ENCODE results near the gene TBC1D25.

TBC1D25 gene

GRCh38 chrX:48569958-48570357 lies 30.4 kb downstream of the TBC1D25 start:
- FAIRE-seq = no peak

DNA sequence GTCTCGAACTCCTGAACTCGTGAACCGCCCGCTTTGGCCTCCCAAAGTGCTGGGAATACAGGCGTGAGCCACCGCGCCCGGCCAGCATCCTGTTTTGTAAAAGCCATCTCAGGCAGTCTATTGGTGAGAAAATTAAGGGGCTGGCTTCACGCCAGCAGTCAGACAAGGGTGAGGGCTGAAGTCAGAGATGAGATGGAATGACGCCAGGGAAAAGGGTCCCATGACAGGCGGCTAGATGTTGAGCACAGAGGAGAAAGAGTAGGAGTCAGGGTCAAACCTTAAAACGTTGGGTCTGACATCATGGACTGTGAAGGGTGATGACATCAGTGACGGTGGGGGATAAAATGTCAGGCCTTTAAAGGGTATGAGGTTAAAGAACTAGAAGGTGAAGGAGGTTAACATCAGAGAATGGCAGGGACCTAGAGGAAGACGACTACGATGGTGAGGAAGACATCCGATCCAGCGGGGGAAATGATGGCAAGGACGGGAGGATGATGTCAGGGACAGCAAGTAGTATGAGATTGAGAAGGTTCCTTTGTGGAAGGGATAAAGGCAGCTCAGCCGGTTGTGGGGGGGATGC lies 34.3 kb downstream of the TBC1D25 start:
- FAIRE-seq = no peak

- no peak for FAIRE-seq
Observed at GRCh38 chrX:48574270-48575266, 35.1 kb downstream of the TBC1D25 start, which contains the start of gene RBM3. RBM3 (plus strand) TSS chrX:48574484; CDS start chrX:48575181, 697 bp downstream.

GRCh38 chrX:48575642-48576041 lies 36.1 kb downstream of the TBC1D25 start:
- no peak for FAIRE-seq

- no peak for FAIRE-seq
Observed at GRCh38 chrX:48576108-48576507, 36.6 kb downstream of the TBC1D25 start.

DNA sequence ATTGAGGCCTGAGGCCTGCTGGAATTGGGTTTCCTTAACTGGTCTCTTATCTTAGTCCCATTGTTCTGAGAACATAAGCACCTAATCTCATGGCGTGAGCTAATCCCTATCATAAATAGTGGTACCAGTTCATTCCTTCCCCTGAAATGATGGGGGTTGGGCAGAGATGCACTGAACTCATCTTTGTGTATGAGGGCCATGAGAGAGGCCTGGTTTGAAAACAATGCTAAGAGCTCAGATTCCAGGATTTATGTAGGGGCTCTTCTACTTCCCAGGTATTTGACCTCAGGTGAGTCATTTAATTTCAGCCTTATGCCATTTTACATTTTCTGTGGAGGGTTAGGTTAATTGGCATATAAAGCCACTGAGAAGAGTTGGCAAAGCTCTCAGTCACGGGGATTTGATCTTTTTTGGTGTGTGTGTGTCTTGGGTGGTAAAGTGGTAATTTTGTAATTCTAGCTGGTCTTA lies 39.2 kb downstream of the TBC1D25 start:
- no peak for FAIRE-seq

DNA sequence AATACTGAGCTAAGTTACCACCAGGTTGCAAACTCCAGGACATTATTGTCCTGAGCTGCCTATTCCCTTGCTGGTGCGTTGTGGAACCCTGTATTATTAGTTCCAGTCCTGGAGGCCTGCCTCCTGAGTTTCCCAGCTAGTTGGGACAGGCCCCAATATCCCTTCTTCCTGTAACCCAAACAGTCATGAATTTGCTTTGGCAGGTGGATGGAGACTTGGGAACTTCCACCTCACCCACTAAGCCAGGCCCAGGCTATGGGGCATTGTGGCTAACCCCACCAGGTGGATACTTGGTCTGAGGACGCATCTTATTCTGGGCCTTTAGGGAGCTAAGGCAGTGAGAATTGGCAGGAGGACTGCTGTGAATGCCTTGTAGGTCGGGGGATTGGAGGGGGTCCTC lies 39.7 kb downstream of the TBC1D25 start:
- FAIRE-seq = no peak

DNA sequence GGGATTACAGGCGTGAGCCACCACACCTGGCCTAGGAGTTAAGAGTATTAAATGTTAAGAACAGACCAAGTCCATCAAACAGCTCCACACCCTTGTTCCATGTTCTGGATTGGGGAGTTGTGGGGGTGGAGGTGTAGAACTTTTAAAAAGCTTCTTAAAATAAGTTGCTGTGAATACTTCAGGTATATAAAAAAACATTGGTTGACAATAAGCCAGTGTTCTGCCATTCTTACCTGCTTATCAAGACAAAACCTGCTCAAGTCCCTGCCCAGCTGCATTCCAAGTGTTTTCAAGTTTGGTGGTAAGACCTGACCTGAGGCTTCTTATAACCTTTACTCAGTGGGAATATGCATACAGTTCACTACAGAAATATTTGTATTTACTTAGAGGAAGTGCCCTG lies 41.1 kb downstream of the TBC1D25 start:
- FAIRE-seq = no peak

DNA sequence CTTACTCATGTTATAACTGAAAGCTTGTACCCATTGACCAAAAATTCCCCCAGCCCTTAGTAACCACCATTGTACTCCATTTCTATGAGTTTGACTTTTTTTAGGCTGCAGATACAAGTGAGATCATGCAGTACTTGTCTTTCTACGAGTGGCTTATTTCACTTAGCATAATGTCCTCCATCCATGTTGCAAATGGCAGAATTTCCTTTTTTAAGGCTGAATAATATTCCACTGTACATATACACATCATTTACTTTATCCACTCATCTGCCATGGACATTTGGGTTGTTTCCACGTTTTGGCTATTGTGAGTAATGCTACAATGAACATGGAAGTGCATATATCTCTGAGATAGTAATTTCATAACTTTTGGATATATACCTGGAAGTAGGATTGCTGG lies 45.2 kb downstream of the TBC1D25 start:
- FAIRE-seq = no peak

DNA sequence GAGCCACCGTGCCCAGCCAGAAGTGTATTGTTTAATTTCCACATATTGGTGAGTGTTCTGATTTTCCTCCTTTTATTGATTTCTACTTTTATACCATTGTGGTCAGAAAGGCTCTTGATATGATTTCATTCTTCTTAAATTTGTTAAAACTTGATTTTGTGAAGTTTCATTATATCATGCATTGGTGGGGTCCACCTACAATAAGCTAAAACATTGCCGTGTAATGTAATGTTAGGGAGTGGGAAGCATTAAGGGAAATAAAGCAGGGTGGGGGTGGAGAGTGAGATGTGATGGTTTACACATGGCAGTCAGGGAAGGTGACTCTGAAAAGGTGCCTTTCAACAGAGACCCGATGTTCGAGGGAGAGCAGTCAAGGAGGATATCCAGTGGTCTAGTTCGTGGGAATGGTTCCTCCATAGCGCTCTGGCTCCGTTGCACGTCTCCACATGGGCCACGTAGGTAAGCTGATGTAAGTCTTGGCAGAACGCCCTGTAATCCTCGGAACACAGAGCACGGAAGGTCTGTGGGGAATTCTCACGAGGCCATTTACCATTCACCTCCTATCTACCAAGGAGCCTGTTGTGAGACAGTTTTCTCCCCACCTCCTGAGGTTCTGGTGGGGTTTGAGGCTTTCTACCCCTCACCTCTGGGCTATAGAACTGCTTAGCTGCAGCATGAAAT lies 50.1 kb downstream of the TBC1D25 start:
- FAIRE-seq = no peak

GRCh38 chrX:48590203-48591103 lies 50.9 kb downstream of the TBC1D25 start:
- no peak for FAIRE-seq

DNA sequence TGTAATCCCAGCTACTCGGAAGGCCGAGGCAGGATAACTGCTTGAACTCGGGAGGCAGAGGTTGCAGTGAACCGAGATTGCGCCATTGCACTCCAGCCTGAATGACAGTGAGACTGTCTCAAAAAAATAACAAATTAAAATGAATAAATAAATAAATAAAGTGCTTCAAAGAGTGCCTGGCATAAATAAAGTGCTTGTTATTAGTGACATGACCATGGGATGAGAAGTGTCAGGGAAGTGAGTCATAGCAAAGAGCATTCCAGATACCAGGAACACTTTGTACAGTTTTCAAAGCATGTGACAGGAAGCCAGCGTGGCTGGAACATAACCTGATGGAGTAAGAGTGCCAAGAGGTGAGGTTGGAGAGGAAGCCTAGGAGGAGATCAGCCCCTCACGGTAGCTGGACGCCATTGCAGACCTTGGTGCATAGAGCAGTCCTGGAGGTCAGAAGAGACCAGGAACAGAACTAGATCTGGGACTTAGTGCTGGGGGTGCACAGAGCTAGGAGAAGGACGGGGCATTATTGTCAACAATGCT lies 51.8 kb downstream of the TBC1D25 start:
- FAIRE-seq = no peak

DNA sequence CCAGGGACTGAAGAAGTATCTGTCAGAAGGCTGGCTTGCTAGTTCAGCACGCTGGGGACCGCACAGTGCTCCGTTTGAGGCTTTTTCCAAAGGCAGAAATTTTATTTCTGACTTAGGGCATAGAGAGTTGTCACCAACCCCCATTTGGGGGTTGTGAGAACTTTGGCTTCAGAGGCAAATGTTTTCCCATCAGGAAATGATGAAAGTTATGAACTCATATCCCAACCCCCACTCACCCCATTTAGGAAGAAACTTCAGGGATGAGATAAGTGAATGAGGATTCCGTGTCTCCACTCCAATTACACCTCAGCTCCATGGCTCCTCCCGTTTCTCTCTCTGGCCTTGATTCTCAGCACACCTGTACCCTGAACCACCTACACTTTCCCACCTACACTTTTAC lies 53.5 kb downstream of the TBC1D25 start:
- FAIRE-seq = no peak

DNA sequence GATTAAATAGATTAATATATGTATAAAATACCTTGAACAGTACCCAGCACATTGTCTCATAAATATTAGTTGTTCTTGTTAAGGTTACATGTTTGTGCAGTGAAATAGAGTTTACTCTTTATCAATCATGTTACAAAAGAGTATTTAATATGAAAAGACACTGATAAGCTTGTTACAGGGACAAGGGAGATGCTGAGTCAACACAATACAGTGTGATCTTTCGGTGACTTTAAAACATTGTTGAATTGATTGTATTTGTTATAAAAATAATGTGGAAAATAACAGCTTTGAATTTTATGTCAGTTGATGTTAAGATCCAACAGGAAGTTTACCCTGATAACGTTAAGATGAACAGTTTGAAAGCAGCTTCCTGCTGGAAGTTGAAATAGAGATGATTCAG lies 56.4 kb downstream of the TBC1D25 start:
- no peak for FAIRE-seq

DNA sequence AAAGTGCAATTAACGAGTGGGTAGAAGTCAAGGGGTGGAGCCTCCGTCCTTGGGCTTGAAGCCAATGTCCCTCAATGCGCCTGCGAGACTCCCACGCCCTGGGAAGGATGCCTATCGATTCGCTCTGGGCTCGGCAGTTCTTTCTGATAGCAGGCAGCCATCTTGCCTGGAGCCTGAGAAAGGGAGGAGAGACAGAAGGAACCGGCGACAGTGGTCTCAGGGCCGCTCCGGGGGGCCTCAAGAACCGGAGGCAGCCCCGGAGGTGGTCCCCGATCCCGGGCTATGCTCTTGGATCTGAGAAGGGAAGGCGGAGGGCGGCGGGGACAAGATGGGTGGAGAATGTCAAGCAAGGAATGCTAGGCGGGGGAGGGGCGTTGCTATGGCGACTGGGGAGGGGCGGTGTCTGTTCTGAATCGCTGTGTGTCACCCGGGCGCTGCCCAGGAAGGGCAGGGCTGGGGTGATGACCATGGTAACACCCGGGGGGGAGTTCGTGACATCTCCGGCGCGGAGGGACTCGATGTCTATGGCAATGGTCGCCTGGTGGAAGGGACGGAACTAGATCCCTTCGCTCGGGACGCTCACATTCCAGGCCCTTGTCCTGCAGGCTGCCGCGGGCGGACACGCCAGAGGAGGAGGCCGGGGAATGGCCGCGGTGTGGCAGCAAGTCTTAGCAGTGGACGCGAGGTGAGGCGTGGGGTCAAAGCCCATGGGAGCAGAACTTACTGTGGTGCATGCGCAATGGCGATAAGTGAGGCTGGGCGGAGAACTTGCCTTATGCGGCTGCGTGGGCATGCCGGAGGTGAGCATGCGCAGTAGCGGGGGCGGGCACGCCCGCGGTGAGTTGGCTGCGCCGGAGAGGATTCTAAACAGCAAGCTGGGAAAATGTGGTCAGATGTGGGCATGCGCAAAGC lies 58.1 kb downstream of the TBC1D25 start, which contains the start of gene WDR13:
WDR13 (plus strand) TSS at position 140 of the 912 bp plus-strand sequence; CDS start at position 645, 505 bp downstream.
- peak; percentile 67 for FAIRE-seq

- no peak for FAIRE-seq
Observed at GRCh38 chrX:48598614-48599013, 59.1 kb downstream of the TBC1D25 start.

DNA sequence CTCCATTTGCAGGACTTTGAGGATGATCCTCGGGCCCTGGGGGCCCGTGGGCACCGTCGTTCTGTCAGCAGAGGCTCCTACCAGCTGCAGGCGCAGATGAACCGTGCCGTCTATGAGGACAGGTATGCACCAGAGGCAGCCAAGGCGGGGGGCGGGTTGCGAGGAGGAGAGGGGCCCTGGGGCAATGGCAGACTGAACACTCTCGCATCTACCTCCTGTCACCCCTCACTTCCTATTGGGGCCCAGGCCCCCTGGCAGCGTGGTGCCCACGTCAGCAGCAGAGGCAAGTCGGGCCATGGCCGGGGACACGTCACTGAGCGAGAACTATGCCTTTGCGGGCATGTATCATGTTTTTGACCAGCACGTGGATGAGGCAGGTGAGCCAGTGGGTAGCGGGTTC lies 59.8 kb downstream of the TBC1D25 start:
- FAIRE-seq = no peak

DNA sequence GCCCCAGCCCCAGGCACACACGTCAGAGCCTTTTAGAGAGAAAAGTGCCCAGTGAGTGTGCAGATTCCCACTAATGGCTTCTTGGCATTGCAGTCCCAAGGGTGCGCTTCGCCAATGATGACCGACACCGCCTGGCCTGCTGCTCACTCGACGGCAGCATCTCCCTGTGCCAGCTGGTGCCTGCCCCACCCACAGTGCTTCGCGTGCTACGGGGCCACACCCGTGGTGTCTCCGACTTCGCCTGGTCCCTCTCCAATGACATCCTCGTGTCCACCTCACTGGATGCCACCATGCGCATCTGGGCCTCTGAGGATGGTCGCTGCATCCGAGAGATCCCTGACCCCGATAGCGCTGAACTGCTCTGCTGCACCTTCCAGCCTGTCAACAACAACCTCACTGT lies 60.7 kb downstream of the TBC1D25 start:
- no peak for FAIRE-seq

DNA sequence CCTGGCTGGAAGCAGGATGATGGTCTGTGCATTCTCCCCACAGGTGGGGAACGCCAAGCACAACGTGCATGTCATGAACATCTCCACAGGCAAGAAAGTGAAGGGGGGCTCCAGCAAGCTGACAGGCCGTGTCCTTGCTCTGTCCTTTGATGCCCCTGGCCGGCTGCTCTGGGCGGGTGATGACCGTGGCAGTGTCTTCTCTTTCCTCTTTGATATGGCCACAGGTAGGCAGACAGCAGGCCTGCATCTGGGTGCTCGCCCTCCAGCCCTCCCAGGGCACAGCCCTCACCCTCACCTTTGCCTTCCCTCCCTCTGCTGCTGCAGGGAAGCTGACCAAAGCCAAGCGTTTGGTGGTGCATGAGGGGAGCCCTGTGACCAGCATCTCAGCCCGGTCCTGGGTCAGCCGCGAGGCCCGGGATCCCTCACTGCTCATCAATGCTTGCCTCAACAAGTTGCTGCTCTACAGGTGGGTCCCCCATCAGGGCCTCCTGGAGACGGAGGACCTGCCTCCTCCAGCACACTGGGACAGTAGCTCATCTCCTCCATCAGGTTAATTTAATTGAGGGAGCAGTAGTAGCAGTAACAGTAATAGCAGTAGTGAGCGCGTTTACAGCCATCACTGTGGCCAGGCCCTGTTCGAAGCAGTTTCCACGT lies 62.4 kb downstream of the TBC1D25 start:
- FAIRE-seq = no peak

GRCh38 chrX:48604701-48605100 lies 65.2 kb downstream of the TBC1D25 start:
- no peak for FAIRE-seq

Measured in A204.1 (cell line).